ENCODE data around the gene RASAL2. TPM values are rescaled to one million over a fixed set of nuclear protein-coding genes. Genes with fewer than 3 reads are reported as not detected.

Gene RASAL2
- total RNA-seq, 1 donor from 2014 or later = 18.3 TPM

- H3K9me3 Mint-ChIP-seq = no peaks in the 10 kb centered on the region
- no peak for TF ChIP-seq EZH2 (IDR thresholded peaks at IDR 0.05)
- no peak for TF ChIP-seq EZH2phosphoT487 (IDR thresholded peaks at IDR 0.05)
- no peak for TF ChIP-seq CTCF (IDR thresholded peaks at IDR 0.05)
- Histone ChIP-seq H3K79me2 (ENCODE audit: low read depth) (no peaks in the 10 kb centered on the region), H3K4me2 (no peak overlapping the region), H3K36me3 (no peaks in the 10 kb centered on the region), H3K27me3 (no peaks in the 10 kb centered on the region), H4K20me1 (ENCODE audit: low read depth) (no peaks in the 10 kb centered on the region), H3F3A (ENCODE audit: low read depth) (no peaks in the 10 kb centered on the region), H2AFZ (replicated peaks) (no peak overlapping the region), H3K4me3 (no peak overlapping the region), H3K9ac (no peak overlapping the region), H3K9me3 (ENCODE audit: low read depth) (no peaks in the 10 kb centered on the region), H3K4me1 (no peaks in the 10 kb centered on the region), H3K27ac (no peak overlapping the region)
- H3K4me1 Mint-ChIP-seq = no peaks in the 10 kb centered on the region
- peaks cover under 1% of the 10 kb centered on the region for H3K27me3 Mint-ChIP-seq (ENCODE audit: insufficient read depth, low read depth)
- no peak overlapping the region for H3K27ac Mint-ChIP-seq
- no peaks in the 10 kb centered on the region for H3K36me3 Mint-ChIP-seq
- no peak for DNase-seq (ENCODE audit: low spot score)
- H3K4me3 Mint-ChIP-seq = no peak overlapping the region
These were observed 259.6 kb downstream of the RASAL2 start for GRCh38 chr1:178353524-178353923.

GRCh38 chr1:178354816-178355215 is 260.9 kb downstream of the RASAL2 start:
- no peaks in the 10 kb centered on the region for H3K4me1 ChIP-seq
- no peaks in the 10 kb centered on the region for H3K79me2 ChIP-seq (ENCODE audit: low read depth)
- no peak overlapping the region for H3K9ac ChIP-seq
- H3K9me3 ChIP-seq (ENCODE audit: low read depth) = no peaks in the 10 kb centered on the region
- DNase-seq (ENCODE audit: low spot score) = no peak
- H3K4me3 Mint-ChIP-seq = no peak overlapping the region
- no peak overlapping the region for H3K4me3 ChIP-seq
- H3K27ac Mint-ChIP-seq = no peak overlapping the region
- H2AFZ ChIP-seq (replicated peaks) = no peak overlapping the region
- no peaks in the 10 kb centered on the region for H3K36me3 Mint-ChIP-seq
- no peaks in the 10 kb centered on the region for H4K20me1 ChIP-seq (ENCODE audit: low read depth)
- no peak overlapping the region for H3K27ac ChIP-seq
- H3K9me3 Mint-ChIP-seq = no peaks in the 10 kb centered on the region
- TF ChIP-seq EZH2phosphoT487 (IDR thresholded peaks at IDR 0.05) (no peak), CTCF (IDR thresholded peaks at IDR 0.05) (no peak), EZH2 (IDR thresholded peaks at IDR 0.05) (no peak)
- H3F3A ChIP-seq (ENCODE audit: low read depth) = no peaks in the 10 kb centered on the region
- H3K4me2 ChIP-seq = no peak overlapping the region
- no peaks in the 10 kb centered on the region for H3K27me3 ChIP-seq
- no peaks in the 10 kb centered on the region for H3K4me1 Mint-ChIP-seq
- H3K36me3 ChIP-seq = no peaks in the 10 kb centered on the region
- no peaks in the 10 kb centered on the region for H3K27me3 Mint-ChIP-seq (ENCODE audit: insufficient read depth, low read depth)

- no peak overlapping the region for H2AFZ ChIP-seq (replicated peaks)
- no peaks in the 10 kb centered on the region for H4K20me1 ChIP-seq (ENCODE audit: low read depth)
- H3F3A ChIP-seq (ENCODE audit: low read depth) = no peaks in the 10 kb centered on the region
- no peaks in the 10 kb centered on the region for H3K9me3 ChIP-seq (ENCODE audit: low read depth)
- H3K27me3 Mint-ChIP-seq (ENCODE audit: insufficient read depth, low read depth) = no peaks in the 10 kb centered on the region
- peaks cover 5% of the 10 kb centered on the region for H3K79me2 ChIP-seq (ENCODE audit: low read depth)
- peaks cover 6% of the 10 kb centered on the region for H3K9me3 Mint-ChIP-seq
- no peak overlapping the region for H3K4me3 ChIP-seq
- no peak overlapping the region for H3K27ac Mint-ChIP-seq
- no peak for DNase-seq (ENCODE audit: low spot score)
- H3K9ac ChIP-seq = no peak overlapping the region
- TF ChIP-seq EZH2 (IDR thresholded peaks at IDR 0.05) (no peak), CTCF (IDR thresholded peaks at IDR 0.05) (no peak), EZH2phosphoT487 (IDR thresholded peaks at IDR 0.05) (no peak)
- no peak overlapping the region for H3K4me3 Mint-ChIP-seq
- H3K4me2 ChIP-seq = no peak overlapping the region
- H3K36me3 Mint-ChIP-seq = no peaks in the 10 kb centered on the region
- H3K4me1 ChIP-seq = peaks cover 3% of the 10 kb centered on the region
- H3K36me3 ChIP-seq = no peaks in the 10 kb centered on the region
- H3K27ac ChIP-seq = no peak overlapping the region
- H3K4me1 Mint-ChIP-seq = no peaks in the 10 kb centered on the region
- H3K27me3 ChIP-seq = no peaks in the 10 kb centered on the region
These were observed 262.4 kb downstream of the RASAL2 start for GRCh38 chr1:178356299-178356698.

Measured in neural progenitor cell (in vitro differentiated cells).